Jurkat, Clone E6-1 (cell line): ENCODE data around the gene AMIGO3.

ENCODE experiments used
- DNase-seq: peaks from one replicate; pipeline ENCODE4 v3.0.0-alpha.2; 2011; ENCODE audit warnings: low read depth, low spot score
- H3K4me3 ChIP-seq: 2 replicates; pipeline ENCODE4 v1.5.1; 2011; ENCODE audit warnings: mild to moderate bottlenecking, low read length, control low read depth, moderate library complexity

AMIGO3 gene

DNA sequence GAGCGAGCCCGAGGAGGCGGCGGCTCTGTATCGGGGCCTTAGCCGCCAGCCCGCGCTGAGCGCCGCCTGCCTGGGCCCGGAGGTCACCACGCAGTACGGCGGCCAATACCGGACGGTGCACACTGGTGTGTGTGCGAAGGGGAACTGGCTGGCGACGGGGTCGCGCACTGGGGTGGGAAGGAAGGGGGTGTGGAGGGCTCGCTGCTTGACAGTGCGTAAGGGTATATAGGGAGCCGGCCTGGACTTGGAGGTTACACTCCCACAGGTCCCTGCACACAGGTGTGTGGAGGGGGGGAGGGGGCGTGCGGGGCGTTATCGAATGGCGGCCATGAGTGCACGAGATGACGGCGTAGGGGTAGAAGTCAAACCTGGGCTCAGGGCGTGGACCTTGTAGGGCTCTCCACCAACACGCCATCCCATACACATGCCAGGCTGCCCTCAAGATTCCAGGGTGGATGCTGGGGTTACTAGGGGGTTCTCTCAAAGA is 44.9 kb downstream of the AMIGO3 start:
- DNase-seq: no peak
- H3K4me3 ChIP-seq: peak overlapping the region; percentile 92

GRCh38 chr3:49673715-49674496 is 45.6 kb downstream of the AMIGO3 start, which contains the start of gene APEH:
Gene APEH (plus strand): TSS chr3:49674351. CDS start chr3:49674402, 51 bp downstream.
- DNase-seq: peak; percentile 98
- H3K4me3 ChIP-seq: peak within 1 kb of the TSS; percentile 92

- peak overlapping the region; percentile 92 for H3K4me3 ChIP-seq
- no peak for DNase-seq
Observed at GRCh38 chr3:49673121-49673714, 46.3 kb downstream of the AMIGO3 start.

DNA sequence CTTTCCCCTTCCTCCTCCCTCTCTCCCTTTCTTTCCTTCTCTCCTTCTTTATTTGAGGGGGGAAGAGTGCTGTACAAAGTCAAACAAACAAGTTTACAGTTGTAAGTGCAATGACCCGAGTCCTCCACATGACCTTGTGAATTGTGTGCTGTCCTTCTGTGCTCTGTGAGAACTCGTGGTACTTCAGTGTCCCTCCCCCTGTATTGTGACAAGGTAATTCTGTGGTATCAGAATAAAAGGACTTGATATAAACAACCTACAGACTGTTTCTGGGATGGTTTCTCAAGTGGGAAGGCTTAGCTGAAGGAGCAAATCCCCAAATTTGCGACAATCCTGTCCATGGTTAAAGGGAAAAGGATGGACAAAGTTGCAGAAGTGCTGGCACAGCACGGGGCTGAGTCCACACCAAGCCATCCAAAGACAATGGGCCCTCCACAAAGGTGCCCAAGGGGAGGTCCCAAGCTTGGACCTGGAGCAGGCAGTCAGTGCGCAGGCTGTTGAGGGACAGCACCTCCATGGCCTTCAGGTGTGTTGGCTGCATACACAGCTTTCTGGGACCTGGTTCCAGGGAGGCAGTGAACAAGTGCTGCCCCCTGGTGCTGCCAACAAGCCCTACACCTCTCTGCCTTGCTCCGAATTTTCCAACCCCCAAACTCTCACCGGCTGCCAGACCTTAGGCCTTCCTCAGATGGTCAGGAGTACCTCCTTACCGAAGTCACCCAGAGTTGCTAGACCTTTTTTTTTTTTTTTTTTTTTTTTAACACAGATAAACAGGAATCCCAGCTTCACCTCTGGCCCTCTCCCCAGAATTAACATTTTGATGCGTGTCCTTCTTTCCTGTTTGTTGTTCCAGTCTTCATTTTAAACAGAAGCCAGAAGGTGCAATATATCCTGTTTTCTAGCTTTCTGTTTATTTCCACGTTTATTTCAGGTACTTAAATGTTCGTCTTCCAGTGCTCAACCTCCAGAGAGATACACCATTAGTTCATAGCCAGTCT is 47.9 kb downstream of the AMIGO3 start:
- H3K4me3 ChIP-seq: no peak overlapping the region
- peak; percentile 63 for DNase-seq

- no peak overlapping the region for H3K4me3 ChIP-seq
- no peak for DNase-seq
Observed at GRCh38 chr3:49670940-49671290, 48.6 kb downstream of the AMIGO3 start.

DNA sequence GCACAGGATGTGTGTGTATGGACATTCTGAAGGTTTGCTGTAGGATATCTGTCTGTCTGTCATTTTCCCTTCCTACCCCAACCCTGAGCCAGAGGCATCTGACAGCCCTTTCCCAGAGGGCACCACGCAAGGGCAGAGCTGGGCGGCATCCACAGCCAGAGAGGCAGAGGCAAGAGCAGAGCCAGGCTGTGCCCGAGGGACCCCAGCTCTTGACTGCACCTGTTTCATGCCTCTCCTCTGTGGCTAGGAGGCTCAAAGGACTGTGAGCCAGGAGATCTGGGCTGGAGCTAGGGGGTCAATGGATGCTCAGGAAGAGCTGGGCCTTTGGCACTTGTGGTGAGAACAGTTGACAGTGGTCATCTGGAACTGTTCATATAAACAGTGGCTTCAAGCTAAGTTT is 50.1 kb downstream of the AMIGO3 start:
- H3K4me3 ChIP-seq: no peak overlapping the region
- no peak for DNase-seq

DNA sequence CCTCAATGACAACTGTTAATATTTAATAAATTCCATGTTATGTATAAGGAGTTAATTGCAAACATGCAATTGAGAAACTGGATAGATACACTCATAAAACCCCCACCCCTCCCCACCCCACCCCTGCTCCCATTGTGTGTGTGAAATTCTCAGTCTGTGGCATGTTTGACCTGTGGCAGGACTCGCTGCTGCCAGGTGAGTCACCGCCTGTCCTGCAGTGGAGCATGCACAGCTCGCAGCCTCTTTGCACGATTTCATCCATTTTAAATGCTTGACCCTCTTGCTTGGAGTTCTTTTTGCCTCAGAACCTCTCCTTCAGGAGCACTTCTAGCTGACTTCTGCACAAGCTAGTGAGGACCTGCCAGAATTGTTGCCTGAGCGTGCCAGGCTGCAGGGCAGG is 50.6 kb downstream of the AMIGO3 start:
- H3K4me3 ChIP-seq: no peak overlapping the region
- no peak for DNase-seq

DNA sequence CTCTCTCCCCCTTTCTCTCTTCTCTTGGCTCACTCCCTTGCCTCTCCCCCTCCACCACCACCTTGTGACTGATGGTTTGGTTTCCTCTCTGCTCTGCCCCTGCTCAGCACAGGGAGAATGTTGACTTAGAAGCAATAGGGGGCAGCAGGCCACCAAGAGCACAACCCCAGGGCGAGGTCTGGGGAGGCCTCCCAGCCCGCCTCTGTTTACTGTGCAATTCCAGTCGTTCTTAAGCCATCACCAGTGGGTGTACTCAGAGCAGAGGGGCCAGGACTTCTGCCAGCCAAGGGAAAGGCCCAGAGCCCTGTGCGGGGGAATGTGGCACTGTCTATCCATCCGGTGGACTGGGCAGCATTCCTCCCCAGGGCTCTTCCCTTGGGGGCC is 51.1 kb downstream of the AMIGO3 start:
- H3K4me3 ChIP-seq: no peak overlapping the region
- no peak for DNase-seq

- H3K4me3 ChIP-seq: no peak overlapping the region
- DNase-seq: no peak
Observed at GRCh38 chr3:49667701-49668413, 51.6 kb downstream of the AMIGO3 start.
